DLD1 (cell line): ENCODE measurements around the gene SOAT2.
"Not testable (repeated sequence)": the region's sequence is repeated elsewhere in the genome, so short reads cannot be mapped to it uniquely, and the experiment has no call there.

ENCODE experiments used
- in situ Hi-C: cut with HindIII; loops from 2 replicates; pipeline ENCODE4 v1.10.0; 2017; ENCODE audit warnings: low sequenced_read_pairs

Gene SOAT2

GRCh38 chr12:53079226-53080117 lies 23.8 kb upstream of the SOAT2 start, which contains the start of gene SPRYD3:
SPRYD3 (minus strand) TSS chr12:53079390; CDS start chr12:53079333, 57 bp downstream.
- in situ Hi-C loops = no loop called here

- in situ Hi-C loops = no loop called here
Measured at GRCh38 chr12:53082637-53083175, 20.6 kb upstream of the SOAT2 start.

GRCh38 chr12:53086361-53086760 lies 16.9 kb upstream of the SOAT2 start:
- in situ Hi-C loops = no loop called here

GRCh38 chr12:53090105-53090504 lies 13.2 kb upstream of the SOAT2 start:
- in situ Hi-C loops = no loop called here

GRCh38 chr12:53090554-53090953 lies 12.7 kb upstream of the SOAT2 start:
- in situ Hi-C loops = no loop called here

- in situ Hi-C loops = no loop called here
Measured at GRCh38 chr12:53091756-53092155, 11.5 kb upstream of the SOAT2 start.

GRCh38 chr12:53093777-53094393 lies 9.4 kb upstream of the SOAT2 start:
- in situ Hi-C loops = no loop called here

- in situ Hi-C loops = no loop called here
Measured at GRCh38 chr12:53094394-53094787, 8.9 kb upstream of the SOAT2 start.

- in situ Hi-C loops = not testable (repeated sequence)
Measured at GRCh38 chr12:53094796-53095595, 8.3 kb upstream of the SOAT2 start.

- in situ Hi-C loops = not testable (repeated sequence)
Measured at GRCh38 chr12:53095596-53095895, 7.7 kb upstream of the SOAT2 start.

GRCh38 chr12:53096089-53096741 lies 7.1 kb upstream of the SOAT2 start:
- in situ Hi-C loops = no loop called here

GRCh38 chr12:53096759-53097158 lies 6.5 kb upstream of the SOAT2 start:
- in situ Hi-C loops = no loop called here

- in situ Hi-C loops = no loop called here
Measured at GRCh38 chr12:53097207-53097563, 6.1 kb upstream of the SOAT2 start.

- in situ Hi-C loops = no loop called here
Measured at GRCh38 chr12:53097564-53098353, 5.5 kb upstream of the SOAT2 start, which contains the start of gene IGFBP6. IGFBP6 (plus strand) TSS chr12:53097667; CDS start chr12:53097718, 51 bp downstream.

GRCh38 chr12:53098354-53098981 lies 4.8 kb upstream of the SOAT2 start:
- in situ Hi-C loops = no loop called here

GRCh38 chr12:53099071-53099882 lies 4.0 kb upstream of the SOAT2 start:
- in situ Hi-C loops = no loop called here

GRCh38 chr12:53100466-53101151 lies 2.7 kb upstream of the SOAT2 start:
- in situ Hi-C loops = no loop called here

GRCh38 chr12:53101266-53101665 lies 2.0 kb upstream of the SOAT2 start:
- in situ Hi-C loops = no loop called here
